ENCODE measurements around the gene DDA1.

Gene DDA1

GRCh38 chr19:17311455-17312188, 2.3 kb downstream of the DDA1 start:
- DNase-seq (ENCODE audit: low read depth in 2 of 2) = no peak

- DNase-seq (ENCODE audit: low read depth in 2 of 2) = no peak
Observed at GRCh38 chr19:17312189-17313113, 3.1 kb downstream of the DDA1 start.

GRCh38 chr19:17314007-17314593, 4.7 kb downstream of the DDA1 start:
- DNase-seq (ENCODE audit: low read depth in 2 of 2) = no peak

GRCh38 chr19:17318966-17319365, 9.6 kb downstream of the DDA1 start:
- no peak for DNase-seq (ENCODE audit: low read depth in 2 of 2)

GRCh38 chr19:17319473-17320238, 10.3 kb downstream of the DDA1 start:
- no peak for DNase-seq (ENCODE audit: low read depth in 2 of 2)

- no peak for DNase-seq (ENCODE audit: low read depth in 2 of 2)
Observed at GRCh38 chr19:17320435-17320834, 11.1 kb downstream of the DDA1 start.

- no peak for DNase-seq (ENCODE audit: low read depth in 2 of 2)
Observed at GRCh38 chr19:17321655-17322489, 12.5 kb downstream of the DDA1 start.

- no peak for DNase-seq (ENCODE audit: low read depth in 2 of 2)
Observed at GRCh38 chr19:17322854-17323253, 13.5 kb downstream of the DDA1 start.

- DNase-seq (ENCODE audit: low read depth in 2 of 2) = no peak
Observed at GRCh38 chr19:17323300-17323963, 14.1 kb downstream of the DDA1 start.

GRCh38 chr19:17323964-17324332, 14.6 kb downstream of the DDA1 start:
- DNase-seq (ENCODE audit: low read depth in 2 of 2) = no peak

GRCh38 chr19:17324357-17325114, 15.2 kb downstream of the DDA1 start:
- no peak for DNase-seq (ENCODE audit: low read depth in 2 of 2)

- DNase-seq (ENCODE audit: low read depth in 2 of 2) = no peak
Observed at GRCh38 chr19:17325133-17325532, 15.8 kb downstream of the DDA1 start.

GRCh38 chr19:17325881-17326594, 16.7 kb downstream of the DDA1 start:
- DNase-seq (ENCODE audit: low read depth in 2 of 2) = no peak

GRCh38 chr19:17326595-17326966, 17.2 kb downstream of the DDA1 start:
- no peak for DNase-seq (ENCODE audit: low read depth in 2 of 2)

- DNase-seq (ENCODE audit: low read depth in 2 of 2) = no peak
Observed at GRCh38 chr19:17327068-17327653, 17.8 kb downstream of the DDA1 start.

- DNase-seq (ENCODE audit: low read depth in 2 of 2) = peak in 1 of 2 donors; percentile 42
Observed at GRCh38 chr19:17327654-17328516, 18.5 kb downstream of the DDA1 start.

GRCh38 chr19:17328517-17329365, 19.4 kb downstream of the DDA1 start:
- no peak for DNase-seq (ENCODE audit: low read depth in 2 of 2)

Measured in stimulated activated CD4-positive, alpha-beta T cell treated with anti-CD3 and anti-CD28 coated beads, Interleukin-1b, Interleukin-23, amount 100 ng/mL, for 1 hour (primary cell).